ENCODE data around the gene ZNF136.
A peak's percentile ranks its signal among the peaks of the same experiment; 100 is the strongest.

Gene ZNF136

GRCh38 chr19:12155324-12155860, 7.5 kb upstream of the ZNF136 start:
- Histone ChIP-seq H3K9me3 (ENCODE audit: control insufficient read depth, low read length) (no peaks in the 10 kb centered on the region), H3K9ac (ENCODE audit: low read length) (peak overlapping the region; percentile 73), H3K36me3 (ENCODE audit: control insufficient read depth, insufficient read depth, low read length) (no peaks in the 10 kb centered on the region), H3K27me3 (ENCODE audit: control insufficient read depth, insufficient read depth, low read length) (no peaks in the 10 kb centered on the region), H3K4me3 (ENCODE audit: low read length) (no peak overlapping the region), H3K4me1 (ENCODE audit: control insufficient read depth, insufficient read depth, low read length) (no peaks in the 10 kb centered on the region)

DNA sequence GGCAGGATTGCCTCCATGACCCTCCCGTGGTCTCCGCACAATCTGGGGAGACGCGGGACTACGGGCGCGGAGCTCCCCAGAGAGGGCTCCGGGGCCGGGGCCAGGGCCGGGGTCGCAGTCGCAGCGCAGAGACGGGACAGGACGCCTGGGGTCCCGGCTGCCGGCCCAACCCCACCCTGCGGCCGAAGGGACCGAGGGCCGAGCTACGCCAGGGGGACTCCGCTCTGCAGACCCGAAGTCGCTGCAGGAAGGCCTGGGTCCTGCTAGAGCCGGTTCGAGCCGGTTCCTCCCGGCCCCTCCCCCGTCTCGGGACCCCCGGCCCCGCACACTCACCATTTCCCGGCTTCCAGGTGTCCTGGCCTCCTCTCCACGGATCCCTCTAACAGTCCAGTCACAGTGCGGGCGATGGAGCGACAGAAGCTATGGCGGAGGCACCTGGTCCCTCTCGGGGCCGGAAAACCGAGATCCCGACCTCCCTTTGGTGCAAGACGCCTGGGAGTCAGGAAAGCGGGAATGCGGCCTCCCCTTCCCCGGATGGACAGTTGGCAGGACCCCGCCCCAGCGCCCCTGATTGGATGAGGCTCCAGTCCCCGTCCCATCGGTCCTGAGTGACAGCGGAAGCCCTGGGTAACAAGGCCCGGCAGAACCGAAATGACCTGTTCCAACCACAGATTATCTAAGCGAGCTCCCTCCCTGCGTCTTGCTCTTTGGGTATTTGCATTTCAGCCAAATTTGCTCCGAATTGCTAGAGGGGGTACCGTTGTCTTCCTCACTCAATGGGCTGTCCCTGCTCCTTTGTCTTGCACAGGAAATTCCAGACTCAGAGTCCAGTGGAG, 6.5 kb upstream of the ZNF136 start, which contains the start of gene ZNF625:
TSS of gene ZNF625 (minus strand) at position 512 of the 836 bp plus-strand sequence. CDS start at position 336, 176 bp downstream.
- H3K9ac ChIP-seq (ENCODE audit: low read length), result peak within 1 kb of the TSS; percentile 73
- peak within 1 kb of the TSS; percentile 87 for H3K4me3 ChIP-seq (ENCODE audit: low read length)
- H3K36me3 ChIP-seq (ENCODE audit: control insufficient read depth, insufficient read depth, low read length), result no peaks in the 10 kb centered on the region
- no peaks in the 10 kb centered on the region for H3K27me3 ChIP-seq (ENCODE audit: control insufficient read depth, insufficient read depth, low read length)
- H3K9me3 ChIP-seq (ENCODE audit: control insufficient read depth, low read length), result no peaks in the 10 kb centered on the region
- H3K4me1 ChIP-seq (ENCODE audit: control insufficient read depth, insufficient read depth, low read length), result no peaks in the 10 kb centered on the region

- Histone ChIP-seq H3K4me1 (ENCODE audit: control insufficient read depth, insufficient read depth, low read length) (no peaks in the 10 kb centered on the region), H3K9ac (ENCODE audit: low read length) (no peak overlapping the region), H3K27me3 (ENCODE audit: control insufficient read depth, insufficient read depth, low read length) (no peaks in the 10 kb centered on the region), H3K9me3 (ENCODE audit: control insufficient read depth, low read length) (no peaks in the 10 kb centered on the region), H3K4me3 (ENCODE audit: low read length) (no peak overlapping the region), H3K36me3 (ENCODE audit: control insufficient read depth, insufficient read depth, low read length) (no peaks in the 10 kb centered on the region)
These were observed 3.0 kb upstream of the ZNF136 start for GRCh38 chr19:12159773-12160414.

- Histone ChIP-seq H3K9me3 (ENCODE audit: control insufficient read depth, low read length) (no peaks in the 10 kb centered on the region), H3K36me3 (ENCODE audit: control insufficient read depth, insufficient read depth, low read length) (no peaks in the 10 kb centered on the region), H3K27me3 (ENCODE audit: control insufficient read depth, insufficient read depth, low read length) (no peaks in the 10 kb centered on the region), H3K4me3 (ENCODE audit: low read length) (peak overlapping the region; percentile 34), H3K4me1 (ENCODE audit: control insufficient read depth, insufficient read depth, low read length) (no peaks in the 10 kb centered on the region), H3K9ac (ENCODE audit: low read length) (peak overlapping the region; percentile 97)
These were observed 399 bp upstream of the ZNF136 start for GRCh38 chr19:12162513-12162881.

GRCh38 chr19:12163826-12164225, 930 bp downstream of the ZNF136 start:
- no peaks in the 10 kb centered on the region for H3K27me3 ChIP-seq (ENCODE audit: control insufficient read depth, insufficient read depth, low read length)
- peak overlapping the region; percentile 34 for H3K4me3 ChIP-seq (ENCODE audit: low read length)
- H3K4me1 ChIP-seq (ENCODE audit: control insufficient read depth, insufficient read depth, low read length), result no peaks in the 10 kb centered on the region
- H3K9me3 ChIP-seq (ENCODE audit: control insufficient read depth, low read length), result no peaks in the 10 kb centered on the region
- H3K9ac ChIP-seq (ENCODE audit: low read length), result peak overlapping the region; percentile 97
- H3K36me3 ChIP-seq (ENCODE audit: control insufficient read depth, insufficient read depth, low read length), result no peaks in the 10 kb centered on the region

DNA sequence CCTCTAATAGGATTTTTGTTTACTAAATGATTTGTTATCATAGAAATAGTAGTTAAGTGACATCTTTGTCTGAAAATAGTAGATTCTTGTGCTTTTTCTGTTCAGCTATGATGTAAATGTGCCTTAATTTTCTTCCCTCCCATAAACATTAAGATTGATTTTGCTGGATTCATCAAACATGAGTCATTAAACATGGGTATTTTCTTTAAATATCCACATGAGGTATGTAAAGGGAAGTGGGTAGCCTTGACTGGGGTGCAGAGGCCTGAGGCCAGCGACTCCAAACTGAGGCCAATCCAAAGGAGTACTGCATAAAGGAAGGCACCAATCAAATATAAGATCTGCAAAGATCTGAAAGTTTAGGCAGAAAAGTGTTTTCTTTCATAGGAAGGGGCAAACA, 3.7 kb downstream of the ZNF136 start:
- H3K4me1 ChIP-seq (ENCODE audit: control insufficient read depth, insufficient read depth, low read length), result no peaks in the 10 kb centered on the region
- no peak overlapping the region for H3K9ac ChIP-seq (ENCODE audit: low read length)
- H3K9me3 ChIP-seq (ENCODE audit: control insufficient read depth, low read length), result no peaks in the 10 kb centered on the region
- no peak overlapping the region for H3K4me3 ChIP-seq (ENCODE audit: low read length)
- no peaks in the 10 kb centered on the region for H3K27me3 ChIP-seq (ENCODE audit: control insufficient read depth, insufficient read depth, low read length)
- H3K36me3 ChIP-seq (ENCODE audit: control insufficient read depth, insufficient read depth, low read length), result no peaks in the 10 kb centered on the region

DNA sequence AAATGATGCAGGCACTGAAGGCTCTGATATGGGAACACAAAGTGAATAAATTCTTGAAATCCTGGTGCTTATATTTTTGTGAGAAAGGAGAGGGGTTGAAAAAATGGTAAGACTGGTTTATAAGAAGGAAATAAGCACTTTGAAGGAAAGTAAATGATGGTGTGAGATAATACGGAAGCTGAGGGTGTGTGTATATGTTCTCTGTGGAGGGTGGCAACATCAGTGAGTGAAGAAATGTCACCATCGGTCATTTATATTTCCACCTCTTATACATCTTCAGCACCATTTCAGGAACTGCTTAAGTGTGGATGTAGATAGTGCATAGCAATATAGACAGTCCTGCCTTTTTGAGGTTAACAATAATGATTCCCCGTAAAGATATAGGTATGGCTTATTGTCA, 17.5 kb downstream of the ZNF136 start:
- H3K4me3 ChIP-seq (ENCODE audit: low read length), result no peak overlapping the region
- H3K4me1 ChIP-seq (ENCODE audit: control insufficient read depth, insufficient read depth, low read length), result no peaks in the 10 kb centered on the region
- no peaks in the 10 kb centered on the region for H3K27me3 ChIP-seq (ENCODE audit: control insufficient read depth, insufficient read depth, low read length)
- no peaks in the 10 kb centered on the region for H3K36me3 ChIP-seq (ENCODE audit: control insufficient read depth, insufficient read depth, low read length)
- H3K9me3 ChIP-seq (ENCODE audit: control insufficient read depth, low read length), result peaks cover 7% of the 10 kb centered on the region
- no peak overlapping the region for H3K9ac ChIP-seq (ENCODE audit: low read length)

DNA sequence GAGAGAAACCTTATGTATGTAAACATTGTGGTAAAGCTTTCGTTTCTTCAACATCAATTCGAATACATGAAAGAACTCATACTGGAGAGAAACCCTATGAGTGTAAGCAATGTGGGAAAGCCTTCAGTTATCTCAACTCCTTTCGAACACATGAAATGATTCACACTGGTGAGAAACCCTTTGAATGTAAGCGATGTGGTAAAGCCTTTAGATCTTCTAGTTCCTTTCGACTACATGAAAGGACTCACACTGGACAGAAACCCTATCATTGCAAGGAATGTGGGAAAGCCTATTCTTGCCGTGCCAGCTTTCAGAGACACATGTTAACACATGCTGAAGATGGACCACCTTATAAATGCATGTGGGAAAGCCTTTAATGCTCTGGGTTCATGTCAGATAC, 24.7 kb downstream of the ZNF136 start:
- no peaks in the 10 kb centered on the region for H3K4me1 ChIP-seq (ENCODE audit: control insufficient read depth, insufficient read depth, low read length)
- no peaks in the 10 kb centered on the region for H3K27me3 ChIP-seq (ENCODE audit: control insufficient read depth, insufficient read depth, low read length)
- peaks cover 20% of the 10 kb centered on the region for H3K9me3 ChIP-seq (ENCODE audit: control insufficient read depth, low read length)
- no peak overlapping the region for H3K4me3 ChIP-seq (ENCODE audit: low read length)
- H3K9ac ChIP-seq (ENCODE audit: low read length), result no peak overlapping the region
- H3K36me3 ChIP-seq (ENCODE audit: control insufficient read depth, insufficient read depth, low read length), result peaks cover 13% of the 10 kb centered on the region

DNA sequence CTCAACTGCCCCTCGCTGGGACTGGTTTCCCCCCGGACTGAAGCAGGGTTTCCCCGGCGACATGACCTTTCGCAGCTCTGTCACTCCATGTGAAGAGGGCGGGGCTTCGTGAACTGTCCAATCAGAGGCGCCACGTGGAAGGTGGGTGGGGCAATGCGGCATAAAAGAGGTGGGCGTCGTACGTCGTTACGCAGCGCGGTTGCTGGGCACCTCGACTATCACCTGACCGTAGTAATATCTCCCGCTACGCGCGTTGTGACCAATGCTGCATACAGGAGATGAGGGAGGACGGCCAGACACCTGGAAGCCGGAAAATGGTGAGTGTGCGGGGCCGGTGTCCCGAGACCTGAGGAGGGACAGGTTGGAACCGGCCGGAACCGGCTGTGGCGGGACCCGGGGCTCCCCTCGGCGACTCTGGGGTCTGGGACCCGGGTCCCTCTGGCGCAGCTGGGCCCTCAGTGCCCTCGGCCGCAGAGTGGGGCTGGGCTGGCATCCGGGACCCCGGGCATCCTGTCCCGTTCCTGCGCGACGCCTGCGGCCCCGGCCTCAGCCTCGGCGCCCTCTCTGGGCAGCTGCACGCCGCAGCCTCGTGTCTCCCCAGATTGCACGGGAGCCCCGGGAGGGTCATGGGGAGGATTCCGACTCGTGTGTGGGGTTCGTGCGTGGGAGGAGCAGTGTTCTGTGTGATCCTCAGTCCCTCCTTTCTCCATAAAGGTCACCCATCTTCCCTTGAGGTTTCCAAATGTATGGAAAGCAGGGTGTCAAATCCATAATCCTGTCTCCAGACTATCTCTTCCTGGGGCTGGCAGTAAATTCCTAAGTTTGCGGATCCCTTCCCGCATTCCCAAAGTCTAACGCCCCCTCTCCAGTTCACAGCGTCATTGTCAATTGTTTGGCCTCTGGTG, 32.2 kb downstream of the ZNF136 start:
- Histone ChIP-seq H3K4me3 (ENCODE audit: low read length) (peak overlapping the region; percentile 54), H3K4me1 (ENCODE audit: control insufficient read depth, insufficient read depth, low read length) (peaks cover 13% of the 10 kb centered on the region), H3K9me3 (ENCODE audit: control insufficient read depth, low read length) (no peaks in the 10 kb centered on the region), H3K36me3 (ENCODE audit: control insufficient read depth, insufficient read depth, low read length) (no peaks in the 10 kb centered on the region), H3K9ac (ENCODE audit: low read length) (peak overlapping the region; percentile 58), H3K27me3 (ENCODE audit: control insufficient read depth, insufficient read depth, low read length) (no peaks in the 10 kb centered on the region)

DNA sequence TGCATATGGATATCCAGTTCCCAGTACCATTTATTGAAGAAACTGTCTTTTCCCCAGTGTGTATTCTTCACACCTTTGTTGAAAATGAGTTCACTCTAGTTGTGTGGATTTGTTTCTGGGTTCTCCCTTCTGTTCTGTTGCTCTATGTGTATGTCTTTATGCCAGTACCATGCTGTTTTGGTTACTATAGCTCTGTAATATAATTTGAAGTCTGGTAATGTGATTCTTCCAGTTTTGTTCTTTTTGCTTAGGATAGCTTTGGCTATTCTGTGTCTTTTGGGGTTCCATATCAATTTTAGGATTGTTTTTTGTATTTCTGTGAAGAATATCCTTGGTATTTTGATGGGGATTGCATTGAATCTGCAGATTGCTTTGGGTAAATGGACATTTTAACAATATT, 35.2 kb downstream of the ZNF136 start:
- Histone ChIP-seq H3K27me3 (ENCODE audit: control insufficient read depth, insufficient read depth, low read length) (no peaks in the 10 kb centered on the region), H3K4me3 (ENCODE audit: low read length) (no peak overlapping the region), H3K4me1 (ENCODE audit: control insufficient read depth, insufficient read depth, low read length) (peaks cover 13% of the 10 kb centered on the region), H3K36me3 (ENCODE audit: control insufficient read depth, insufficient read depth, low read length) (no peaks in the 10 kb centered on the region), H3K9me3 (ENCODE audit: control insufficient read depth, low read length) (no peaks in the 10 kb centered on the region), H3K9ac (ENCODE audit: low read length) (no peak overlapping the region)

DNA sequence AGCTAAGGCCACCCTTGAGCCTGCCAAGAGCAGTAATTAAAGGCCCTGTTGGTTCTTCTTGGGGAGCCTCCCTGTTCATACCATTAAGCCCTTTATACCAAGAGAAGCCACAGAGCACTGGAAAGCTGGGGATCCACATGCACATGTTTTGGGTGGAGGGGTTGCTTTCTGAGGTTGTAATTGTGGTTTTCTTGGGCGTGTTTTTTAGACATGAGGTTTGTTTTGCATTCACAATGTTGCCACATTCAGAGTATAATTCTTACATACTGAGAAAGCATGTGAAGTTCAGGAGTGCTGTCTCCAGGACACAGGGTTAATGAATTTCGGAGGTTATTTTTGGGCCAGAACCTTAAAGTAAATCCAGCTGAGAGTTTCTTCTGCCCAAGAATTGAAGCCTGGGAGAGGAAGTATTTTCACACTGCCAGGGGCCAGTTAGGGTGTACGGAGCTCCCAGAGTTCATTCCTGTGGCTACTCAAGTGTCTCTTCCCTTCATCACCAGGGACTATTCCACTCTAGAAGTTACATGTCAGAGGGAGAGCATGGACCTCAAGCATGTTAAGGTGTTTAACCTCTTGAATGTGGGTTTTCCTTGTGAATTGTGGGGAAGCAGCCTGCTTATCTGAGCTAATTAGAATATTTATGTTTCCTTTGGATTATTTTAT, 37.0 kb downstream of the ZNF136 start:
- Histone ChIP-seq H3K9ac (ENCODE audit: low read length) (no peak overlapping the region), H3K36me3 (ENCODE audit: control insufficient read depth, insufficient read depth, low read length) (no peaks in the 10 kb centered on the region), H3K9me3 (ENCODE audit: control insufficient read depth, low read length) (no peaks in the 10 kb centered on the region)

More for the DNA sequence above, 37.0 kb downstream of the ZNF136 start:
- Histone ChIP-seq H3K27me3 (ENCODE audit: control insufficient read depth, insufficient read depth, low read length) (no peaks in the 10 kb centered on the region), H3K4me3 (ENCODE audit: low read length) (no peak overlapping the region), H3K4me1 (ENCODE audit: control insufficient read depth, insufficient read depth, low read length) (peaks cover 6% of the 10 kb centered on the region)
